H1 (cell line): ENCODE measurements around the gene PCED1B. TPM values are rescaled to one million over a fixed set of nuclear protein-coding genes. Genes with fewer than 3 reads are reported as not detected.

Source experiments
- CTCF ChIA-PET: fragments of 300-600 bp; sonication (Branson Sonifier 250); formaldehyde crosslinking; loops from one replicate; lab custom pipeline; 2021; ENCODE audit not compliant: partially characterized antibody; lab: Charles Lee
- POLR2A ChIA-PET: fragments of 300-600 bp; sonication (Branson Sonifier 250); formaldehyde crosslinking; loops from one replicate; lab custom pipeline; 2021; ENCODE audit warnings: inconsistent platforms; ENCODE audit not compliant: partially characterized antibody; lab: Charles Lee
- DNase-seq, 2 experiments: peaks; one replicate each; pipeline versions ENCODE4 v3.0.0 to v3.0.0-alpha.2; 2010 to 2022; ENCODE audit warnings: low spot score in 2 of 2, low read depth in 1 of 2, mixed read lengths in 1 of 2
- FAIRE-seq: peaks from 2 replicates; lab custom pipeline; 2011; peaks lifted over from hg19 to GRCh38; lab: Jason Lieb, UNC
- H2AFZ ChIP-seq: 2 replicates; pipeline ENCODE4 v1.8.1; 2012; ENCODE audit warnings: low read length, inconsistent platforms
- H2AK5ac ChIP-seq: 2 replicates; pipeline ENCODE4 v1.6.1; 2013; ENCODE audit warnings: low read depth, low read length
- H2BK120ac ChIP-seq: replicated peaks from 2 replicates; pipeline ENCODE3; 2013; ENCODE audit warnings: low read depth, low read length, inconsistent platforms
- H2BK12ac ChIP-seq: 2 replicates; pipeline ENCODE4 v1.6.1; 2013; ENCODE audit warnings: low read depth, low read length
- H2BK15ac ChIP-seq: 2 replicates; pipeline ENCODE4 v1.6.1; 2013; ENCODE audit warnings: low read length
- H2BK20ac ChIP-seq: 2 replicates; pipeline ENCODE4 v1.6.1; 2013; ENCODE audit warnings: low read length
- H2BK5ac ChIP-seq: 2 replicates; pipeline ENCODE4 v1.6.1; 2013; ENCODE audit warnings: low read depth, low read length
- H3K14ac ChIP-seq: 2 replicates; pipeline ENCODE4 v1.6.1; 2013; ENCODE audit warnings: inconsistent platforms; ENCODE audit not compliant: insufficient read length
- H3K18ac ChIP-seq: 2 replicates; pipeline ENCODE4 v1.6.1; 2013; ENCODE audit warnings: low read length; ENCODE audit errors: extremely low read depth
- H3K23ac ChIP-seq: 2 replicates; pipeline ENCODE4 v1.6.1; 2013; ENCODE audit warnings: inconsistent platforms; ENCODE audit not compliant: insufficient read length
- H3K23me2 ChIP-seq: 2 replicates; pipeline ENCODE4 v1.6.1; 2013; ENCODE audit warnings: low read depth, low read length
- H3K27ac ChIP-seq: 2 replicates; pipeline ENCODE4 v1.6.1; 2011; ENCODE audit warnings: low read depth, low read length, inconsistent platforms
- H3K27me3 ChIP-seq, 4 experiments: replicated peaks in 1 of 4; 1 replicate in 1 of 4; 2 replicates in 3 of 4; pipeline versions ENCODE4 v1.6.1 to v1.8.1; 2011 to 2013; ENCODE audit warnings: low read length in 3 of 4, mild to moderate bottlenecking in 3 of 4, inconsistent platforms in 2 of 4, mixed read lengths in 2 of 4, moderate library complexity in 1 of 4; ENCODE audit not compliant: control insufficient read depth in 3 of 4, insufficient read depth in 3 of 4; ENCODE audit errors: extremely low read depth in 1 of 4
- H3K36me3 ChIP-seq, 4 experiments: 2 replicates each; pipeline versions ENCODE4 v1.6.1 to v1.8.1; 2011 to 2013; ENCODE audit warnings: mild to moderate bottlenecking in 4 of 4, low read length in 3 of 4, moderate library complexity in 2 of 4, control low read depth in 1 of 4, inconsistent platforms in 1 of 4; ENCODE audit not compliant: insufficient read depth in 4 of 4, control insufficient read depth in 2 of 4
- H3K4ac ChIP-seq: replicated peaks from 2 replicates; pipeline ENCODE3; 2013; ENCODE audit warnings: low read length, low read depth, mixed read lengths, inconsistent platforms; ENCODE audit not compliant: insufficient read length
- H3K4me1 ChIP-seq, 4 experiments: replicated peaks in 1 of 4; 1 replicate in 1 of 4; 2 replicates in 3 of 4; pipeline versions ENCODE4 v1.6.1 to v1.8.1; 2011 to 2013; ENCODE audit warnings: low read length in 3 of 4, inconsistent platforms in 2 of 4, mixed read lengths in 1 of 4; ENCODE audit not compliant: insufficient read depth in 4 of 4, control insufficient read depth in 3 of 4
- H3K4me2 ChIP-seq, 2 experiments: 2 replicates each; pipeline versions ENCODE4 v1.6.1 to v1.8.1; 2011 to 2013; ENCODE audit warnings: low read depth in 2 of 2, low read length in 2 of 2, control low read depth in 1 of 2, inconsistent platforms in 1 of 2, mild to moderate bottlenecking in 1 of 2; ENCODE audit not compliant: insufficient read depth in 1 of 2
- H3K4me3 ChIP-seq, 4 experiments: fragments of 200-600, 300-600 bp in 1 of 4; sonication (generic), shearing (Covaris generic), sonication (Bioruptor Twin) in 1 of 4; 2 replicates each; pipeline versions ENCODE4 v1.5.1 to v1.8.1; 2011 to 2016; ENCODE audit warnings: low read length in 4 of 4, low read depth in 3 of 4, control low read depth in 2 of 4, inconsistent platforms in 2 of 4, mild to moderate bottlenecking in 2 of 4, mixed read lengths in 1 of 4, moderate library complexity in 1 of 4; ENCODE audit not compliant: insufficient read depth in 2 of 4; ENCODE audit errors: extremely low read depth in 1 of 4
- H3K56ac ChIP-seq: replicated peaks from 2 replicates; pipeline ENCODE3; 2013; ENCODE audit warnings: low read depth, mild to moderate bottlenecking, mixed read lengths, low read length, inconsistent platforms; ENCODE audit not compliant: insufficient read length
- H3K79me1 ChIP-seq: 2 replicates; pipeline ENCODE4 v1.6.1; 2013; ENCODE audit warnings: low read depth, low read length, control low read depth
- H3K79me2 ChIP-seq, 2 experiments: 2 replicates each; pipeline versions ENCODE4 v1.6.1 to v1.8.1; 2012 to 2013; ENCODE audit warnings: low read length in 2 of 2, mild to moderate bottlenecking in 2 of 2, inconsistent platforms in 1 of 2; ENCODE audit not compliant: insufficient read depth in 2 of 2, control insufficient read depth in 1 of 2
- H3K9ac ChIP-seq, 4 experiments: replicated peaks in 1 of 4; 1 replicate in 1 of 4; 2 replicates in 3 of 4; pipeline versions ENCODE4 v1.6.1 to v1.8.1; 2011 to 2013; ENCODE audit warnings: low read depth in 3 of 4, low read length in 3 of 4, control low read depth in 2 of 4, mild to moderate bottlenecking in 2 of 4, moderate library complexity in 2 of 4, inconsistent platforms in 1 of 4; ENCODE audit errors: extremely low read depth in 1 of 4
- H3K9me3 ChIP-seq, 2 experiments: 2 replicates each; pipeline versions ENCODE4 v1.6.1 to v1.8.1; 2012 to 2013; ENCODE audit warnings: mild to moderate bottlenecking in 2 of 2, moderate library complexity in 2 of 2, control low read depth in 1 of 2, inconsistent platforms in 1 of 2, low read depth in 1 of 2, low read length in 1 of 2, mixed read lengths in 1 of 2; ENCODE audit not compliant: insufficient read depth in 2 of 2
- H4K20me1 ChIP-seq, 2 experiments: replicated peaks in 1 of 2; 2 replicates each; pipeline versions ENCODE3 to v1.8.1; 2011 to 2013; ENCODE audit warnings: inconsistent platforms in 2 of 2, low read length in 2 of 2, mild to moderate bottlenecking in 1 of 2; ENCODE audit not compliant: insufficient read depth in 2 of 2, control insufficient read depth in 1 of 2
- H4K5ac ChIP-seq: 2 replicates; pipeline ENCODE4 v1.6.1; 2013; ENCODE audit warnings: low read length, low read depth, mixed read lengths, inconsistent platforms; ENCODE audit not compliant: insufficient read length
- H4K8ac ChIP-seq: 2 replicates; pipeline ENCODE4 v1.8.0; 2013; ENCODE audit warnings: mild to moderate bottlenecking, moderate library complexity, low read length, inconsistent platforms; ENCODE audit not compliant: insufficient read depth; ENCODE audit errors: extremely low read depth
- H4K91ac ChIP-seq: replicated peaks from 2 replicates; pipeline ENCODE3; 2013; ENCODE audit warnings: low read length, mixed read lengths, inconsistent platforms; ENCODE audit not compliant: insufficient read length
- CEBPB ChIP-seq: IDR thresholded peaks from 2 replicates; pipeline ENCODE4 v1.6.1; 2012; ENCODE audit warnings: low read depth, low read length
- NANOG ChIP-seq: IDR thresholded peaks from 2 replicates; pipeline ENCODE4 v1.6.1; 2011; ENCODE audit warnings: low read length, low read depth, mild to moderate bottlenecking, inconsistent platforms; ENCODE audit not compliant: insufficient read depth, poor library complexity, severe bottlenecking
- TEAD4 ChIP-seq: IDR thresholded peaks from 2 replicates; pipeline ENCODE4 v1.6.1; 2012; ENCODE audit warnings: low read depth, low read length, inconsistent platforms, mixed read lengths
- WGBS, 2 experiments: shearing (Covaris generic) in 1 of 2; methylation state at CpG; one replicate each; pipeline versions ENCODE4 v1.1.6 to v1.1.7; 2013 to 2015; ENCODE audit warnings: low lambda C conversion rate in 2 of 2, mixed read lengths in 2 of 2, inconsistent platforms in 1 of 2, low coverage in 1 of 2, missing lambda C conversion rate in 1 of 2; ENCODE audit not compliant: insufficient replicate concordance in 2 of 2, insufficient coverage in 1 of 2, insufficient read length in 1 of 2; ENCODE audit errors: extremely low coverage in 1 of 2, missing lambda C conversion rate in 1 of 2; 5-methylcytosine and 5-hydroxymethylcytosine counted together
- polyA plus RNA-seq, 7 experiments: library from polyadenylated mRNA; depleted of rRNA in 3 of 7; stranded (reverse) in 5 of 7; unstranded in 2 of 7; fragments of >200 nt in 5 of 7; fragments of 200-250 nt in 2 of 7; gene quantifications; 1 replicate in 5 of 7; 2 replicates in 1 of 7; 4 replicates in 1 of 7; pipeline versions ENCODE4 v1.2.1 to v1.2.3, GENCODE V29; 2011 to 2013; ENCODE audit warnings: missing spikeins in 2 of 7, mixed read lengths in 2 of 7
- total RNA-seq: library from RNA; stranded (reverse); fragmentation: NEBNext Ultra II Directional; extraction: Animal tissue kit (Norgen Biotek cat#: 25700); gene quantifications from 2 replicates; pipeline ENCODE4 v1.2.1, GENCODE V29; 2021

PCED1B gene
- total and polyA plus RNA-seq, 2 of the 8 experiments (the other 6 are each of a cell fraction or from before 2014, with no cell fraction given) = 4.7 to 5.4 TPM

GRCh38 chr12:47222520-47223030 is 143.2 kb downstream of the PCED1B start:
- Histone ChIP-seq H3K4me3 (peak overlapping the region in 1 of 4 experiments; percentile 45; a peak in 2 of 8 replicates), H3K18ac (no peak overlapping the region), H2AFZ (no peak overlapping the region), H3K14ac (no peak overlapping the region), H2BK20ac (peak overlapping the region; percentile 67), H2BK15ac (no peak overlapping the region), H3K79me2 (no peaks in the 10 kb centered on the region), H3K79me1 (no peaks in the 10 kb centered on the region), H3K23ac (no peak overlapping the region), H3K27ac (peak overlapping the region; percentile 74; the same call in 1 of the 2 replicates), H3K23me2 (no peaks in the 10 kb centered on the region), H3K27me3 (no peaks in the 10 kb centered on the region), H4K91ac (peak overlapping the region; percentile 75), H3K9ac (no peak overlapping the region), H4K5ac (no peak overlapping the region), H3K4me2 (peak overlapping the region; percentile 54 to 62), H2AK5ac (no peak overlapping the region), H2BK12ac (no peak overlapping the region; the same call in none of the 2 replicates), H3K56ac (peak overlapping the region; percentile 32), H4K20me1 (no peaks in the 10 kb centered on the region), H2BK5ac (peak overlapping the region; percentile 96; the same call in 1 of the 2 replicates), H3K36me3 (no peaks in the 10 kb centered on the region), H3K4ac (peak overlapping the region; percentile 87), H4K8ac (no peak overlapping the region), H3K9me3 (no peaks in the 10 kb centered on the region), H3K4me1 (peaks cover 5 to 19% (median 12%) of the 10 kb centered on the region in 4 experiments), H2BK120ac (peak overlapping the region; percentile 59)
- ChIA-PET CTCF (no interaction called here), POLR2A (interaction anchor here (0.6 kb wide), 1 partner anchor 198 kb away, joined by 3 read pairs; no protein-coding TSS in a partner anchor)
- DNase-seq (peak; percentile 19 to 47), FAIRE-seq (no peak)
- 15% methylated on average over 3 of the region's 3 CpGs; no CpG with 5 or more reads in 1 of the 2 experiments for WGBS, 2 experiments
- TF ChIP-seq TEAD4 = no peak
- peak; percentile 66; the same call in 1 of the 2 replicates for TF ChIP-seq CEBPB
- TF ChIP-seq NANOG = peak; percentile 68
